GM19099 (cell line): ENCODE data around the gene GDF10.

Experiments
- POLR2A ChIP-seq: IDR thresholded peaks from 3 replicates; pipeline ENCODE4 v1.6.1; 2011; ENCODE audit warnings: low read depth; ENCODE audit not compliant: insufficient read length; ENCODE audit errors: extremely low read depth

GDF10 gene

GRCh38 chr10:47353351-47353750 is 53.4 kb downstream of the GDF10 start:
- TF ChIP-seq POLR2A = no peak

GRCh38 chr10:47354165-47354564 is 54.2 kb downstream of the GDF10 start:
- no peak for TF ChIP-seq POLR2A

GRCh38 chr10:47354900-47355299 is 54.9 kb downstream of the GDF10 start:
- no peak for TF ChIP-seq POLR2A

- no peak for TF ChIP-seq POLR2A
Measured at GRCh38 chr10:47356708-47357107, 56.7 kb downstream of the GDF10 start.

GRCh38 chr10:47357131-47357582 is 57.2 kb downstream of the GDF10 start:
- TF ChIP-seq POLR2A = no peak

DNA sequence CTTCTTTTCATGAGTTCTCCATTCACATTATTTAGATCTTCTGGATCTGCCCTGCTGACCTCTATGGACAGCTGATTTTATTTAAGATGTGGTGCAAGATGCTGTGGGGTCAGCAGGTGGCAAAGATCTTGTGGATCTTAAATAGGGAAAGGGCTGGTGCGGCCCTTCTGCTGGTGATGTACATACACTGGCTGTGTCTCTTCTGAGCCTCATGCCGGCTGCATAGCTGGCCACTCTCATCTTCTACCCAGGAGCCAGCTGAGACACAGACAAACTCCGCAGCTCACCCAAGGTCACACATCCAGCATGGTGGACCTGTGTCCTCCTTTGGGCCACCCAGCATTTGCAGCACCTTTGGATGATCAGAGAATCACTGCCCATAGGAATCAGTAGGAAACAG is 57.9 kb downstream of the GDF10 start:
- TF ChIP-seq POLR2A = no peak

DNA sequence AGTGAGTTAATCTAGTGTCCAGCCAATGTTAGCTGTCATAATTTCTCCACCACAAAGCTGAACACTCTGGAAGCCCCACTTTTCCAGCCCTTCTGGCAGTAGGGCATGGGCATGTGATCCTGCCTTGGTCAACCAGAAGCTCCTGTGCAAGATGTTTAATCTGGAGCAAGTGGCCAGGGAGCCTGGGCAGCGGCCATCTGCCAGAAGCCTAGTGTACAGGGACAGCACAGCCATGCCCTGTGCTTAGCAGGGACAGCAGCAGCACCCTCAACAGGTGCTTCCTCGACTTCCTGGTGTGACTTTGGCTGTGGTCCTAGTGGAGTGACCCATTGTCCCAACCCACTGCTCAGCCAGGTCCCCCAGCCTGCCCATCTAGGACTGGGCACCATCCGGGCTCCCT is 58.5 kb downstream of the GDF10 start:
- no peak for TF ChIP-seq POLR2A

DNA sequence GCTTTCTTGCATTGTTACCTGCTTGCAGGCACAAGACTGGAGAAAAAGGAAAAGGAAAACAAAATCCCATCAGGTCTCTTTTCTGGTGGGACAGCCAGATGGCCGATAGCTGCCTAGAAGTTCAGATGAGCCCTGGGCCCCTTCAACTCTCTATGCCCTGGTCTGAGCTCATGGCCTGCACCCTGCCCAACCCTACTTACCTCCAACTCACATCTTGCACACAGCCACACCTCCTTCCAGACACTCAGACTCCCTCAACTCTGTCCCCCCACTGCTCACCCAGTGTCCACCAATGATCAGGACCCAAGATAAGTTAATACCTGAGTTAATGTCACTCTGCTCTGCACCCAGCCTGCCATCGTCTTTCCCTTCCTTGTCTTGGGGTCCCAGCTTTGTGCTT is 59.1 kb downstream of the GDF10 start:
- no peak for TF ChIP-seq POLR2A

- no peak for TF ChIP-seq POLR2A
Measured at GRCh38 chr10:47359626-47360418, 59.8 kb downstream of the GDF10 start.

DNA sequence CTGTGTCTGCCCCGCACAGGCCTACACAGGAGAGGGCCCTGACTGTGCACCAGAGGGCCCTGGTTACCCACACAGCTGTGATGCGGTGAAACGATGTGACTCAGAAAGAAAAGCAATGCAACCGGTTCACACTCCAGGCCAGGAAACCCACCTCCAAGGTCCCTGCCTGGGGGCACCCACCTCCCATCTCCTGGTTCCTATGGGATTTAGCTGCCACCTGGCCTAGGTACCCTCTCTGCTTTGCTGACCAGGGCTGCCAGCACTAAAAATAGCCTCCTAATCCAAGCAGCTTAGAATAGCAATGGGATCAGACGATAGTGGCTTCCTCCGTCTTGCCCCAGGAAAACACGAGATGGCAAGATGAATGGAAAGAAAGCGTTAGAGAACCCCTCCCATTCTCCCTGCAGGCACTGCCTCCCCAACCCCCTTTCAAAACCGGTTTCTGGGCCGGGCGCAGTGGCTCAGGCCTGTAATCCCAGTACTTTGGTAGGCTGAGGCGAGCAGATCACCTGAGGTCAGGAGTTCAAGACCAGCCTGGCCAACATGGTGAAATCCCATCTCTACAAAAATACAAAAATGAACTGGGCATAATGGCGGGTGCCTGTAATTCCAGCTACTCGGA is 60.5 kb downstream of the GDF10 start:
- TF ChIP-seq POLR2A = no peak

GRCh38 chr10:47361293-47361692 is 61.3 kb downstream of the GDF10 start:
- no peak for TF ChIP-seq POLR2A

DNA sequence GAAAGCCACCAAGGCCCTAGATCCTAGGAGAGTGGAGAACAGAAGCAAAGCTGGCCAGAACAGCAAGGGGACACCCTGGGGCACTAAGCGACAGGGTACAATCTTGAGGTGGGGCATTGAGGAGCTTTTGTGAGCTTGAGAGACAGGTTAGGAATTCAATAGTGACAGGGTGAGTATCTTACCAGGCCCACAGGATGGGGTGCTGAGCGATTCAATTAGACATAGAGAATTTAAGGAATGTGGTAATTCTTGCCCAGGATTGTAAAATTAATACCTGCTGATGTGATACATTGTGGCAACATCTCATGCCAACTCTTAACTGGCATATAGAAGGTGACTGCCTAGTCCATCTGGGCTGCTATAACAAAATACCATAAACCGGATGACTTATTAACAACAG is 62.2 kb downstream of the GDF10 start:
- no peak for TF ChIP-seq POLR2A
